Mesenchymal stem cell (in vitro differentiated cells and primary cell): ENCODE results near the gene SLC17A6.

ENCODE experiments used
- DNase-seq: peaks from one replicate; pipeline ENCODE4 v3.0.0-alpha.2; 2013
- H2AFZ ChIP-seq: one replicate; pipeline ENCODE4 v1.6.1; 2013; ENCODE audit warnings: low read depth, mild to moderate bottlenecking, control low read depth, inconsistent platforms, low read length, moderate library complexity
- H2AK5ac ChIP-seq: 2 replicates; pipeline ENCODE4 v1.6.1; 2013; ENCODE audit warnings: low read length, moderate library complexity, mild to moderate bottlenecking, inconsistent platforms; ENCODE audit not compliant: severe bottlenecking
- H2BK120ac ChIP-seq: one replicate; pipeline ENCODE4 v1.6.1; 2013; ENCODE audit warnings: low read depth, mild to moderate bottlenecking, inconsistent platforms, low read length, moderate library complexity
- H2BK12ac ChIP-seq, 2 experiments: one replicate each; pipeline ENCODE4 v1.6.1; 2013; ENCODE audit warnings: inconsistent platforms in 2 of 2, low read length in 2 of 2, mild to moderate bottlenecking in 2 of 2, moderate library complexity in 2 of 2, control low read depth in 1 of 2
- H2BK15ac ChIP-seq: one replicate; pipeline ENCODE4 v1.6.1; 2013; ENCODE audit warnings: mild to moderate bottlenecking, low read depth, inconsistent platforms; ENCODE audit not compliant: poor library complexity, severe bottlenecking
- H2BK5ac ChIP-seq: 2 replicates; pipeline ENCODE4 v1.6.1; 2013; ENCODE audit warnings: low read depth, mild to moderate bottlenecking, low read length, control low read depth, inconsistent platforms; ENCODE audit not compliant: poor library complexity, severe bottlenecking
- H3K14ac ChIP-seq, 2 experiments: one replicate each; pipeline ENCODE4 v1.6.1; 2013; ENCODE audit warnings: inconsistent platforms in 2 of 2, low read length in 2 of 2, control low read depth in 1 of 2, mild to moderate bottlenecking in 1 of 2, moderate library complexity in 1 of 2
- H3K18ac ChIP-seq, 2 experiments: one replicate each; pipeline ENCODE4 v1.6.1; 2013; ENCODE audit warnings: inconsistent platforms in 2 of 2, low read length in 2 of 2, control low read depth in 1 of 2, low read depth in 1 of 2, mild to moderate bottlenecking in 1 of 2
- H3K23ac ChIP-seq, 2 experiments: one replicate each; pipeline ENCODE4 v1.6.1; 2013; ENCODE audit warnings: inconsistent platforms in 2 of 2, low read length in 2 of 2, mild to moderate bottlenecking in 2 of 2, moderate library complexity in 2 of 2, control low read depth in 1 of 2
- H3K27ac ChIP-seq: 2 replicates; pipeline ENCODE4 v1.5.1; 2013; ENCODE audit warnings: mild to moderate bottlenecking, moderate library complexity, low read length, control low read depth, inconsistent platforms; ENCODE audit not compliant: poor library complexity, severe bottlenecking
- H3K27me3 ChIP-seq, 2 experiments: 2 replicates each; pipeline versions ENCODE4 v1.6.1 to v1.7.0; 2013; ENCODE audit warnings: low read length in 2 of 2, mild to moderate bottlenecking in 2 of 2, moderate library complexity in 2 of 2, control low read depth in 1 of 2, inconsistent platforms in 1 of 2; ENCODE audit not compliant: control insufficient read depth in 1 of 2, insufficient read depth in 1 of 2
- H3K36me3 ChIP-seq, 2 experiments: 2 replicates each; pipeline versions ENCODE4 v1.6.1 to v1.7.0; 2013; ENCODE audit warnings: low read length in 2 of 2, control low read depth in 1 of 2, inconsistent platforms in 1 of 2, low read depth in 1 of 2, mild to moderate bottlenecking in 1 of 2; ENCODE audit not compliant: insufficient read depth in 2 of 2, control insufficient read depth in 1 of 2
- H3K4ac ChIP-seq, 2 experiments: one replicate each; pipeline ENCODE4 v1.6.1; 2013; ENCODE audit warnings: inconsistent platforms in 2 of 2, low read length in 2 of 2, mild to moderate bottlenecking in 2 of 2, moderate library complexity in 2 of 2, control low read depth in 1 of 2, low read depth in 1 of 2
- H3K4me1 ChIP-seq: 2 replicates; pipeline ENCODE4 v1.6.1; 2013; ENCODE audit warnings: low read depth, low read length, control low read depth; ENCODE audit not compliant: control insufficient read depth, insufficient read depth
- H3K4me2 ChIP-seq: 2 replicates; pipeline ENCODE4 v1.6.1; 2013; ENCODE audit warnings: low read length, mild to moderate bottlenecking, inconsistent platforms; ENCODE audit not compliant: poor library complexity, severe bottlenecking
- H3K4me3 ChIP-seq, 2 experiments: 2 replicates each; pipeline versions ENCODE4 v1.5.1 to v1.7.0; 2013; ENCODE audit warnings: low read length in 2 of 2, mild to moderate bottlenecking in 2 of 2, control low read depth in 1 of 2, low read depth in 1 of 2; ENCODE audit not compliant: insufficient read depth in 1 of 2
- H3K79me1 ChIP-seq: replicated peaks from 2 replicates; pipeline ENCODE4 v1.6.1; 2013; ENCODE audit warnings: mild to moderate bottlenecking, control low read depth, low read length, inconsistent platforms; ENCODE audit not compliant: poor library complexity, severe bottlenecking
- H3K9ac ChIP-seq: 2 replicates; pipeline ENCODE4 v1.7.0; 2013; ENCODE audit warnings: mild to moderate bottlenecking, low read length, moderate library complexity
- H3K9me3 ChIP-seq: 2 replicates; pipeline ENCODE4 v1.7.0; 2013; ENCODE audit warnings: mild to moderate bottlenecking, low read length; ENCODE audit not compliant: control insufficient read depth
- H4K8ac ChIP-seq: one replicate; pipeline ENCODE4 v1.6.1; 2013; ENCODE audit warnings: inconsistent platforms, mild to moderate bottlenecking, low read length, moderate library complexity
- H4K91ac ChIP-seq: one replicate; pipeline ENCODE4 v1.6.1; 2013; ENCODE audit warnings: mild to moderate bottlenecking, low read length, inconsistent platforms
- WGBS: methylation state at CpG from one replicate; pipeline ENCODE4 v1.1.7; 2013; ENCODE audit warnings: mixed read lengths; 5-methylcytosine and 5-hydroxymethylcytosine counted together

The SLC17A6 gene

GRCh38 chr11:22331771-22332170 lies 6.4 kb upstream of the SLC17A6 start:
- H3K27me3 ChIP-seq = no peaks in the 10 kb centered on the region
- no peak overlapping the region for H2AK5ac ChIP-seq
- H3K4me1 ChIP-seq = no peaks in the 10 kb centered on the region
- H3K23ac ChIP-seq = no peak overlapping the region
- no peak overlapping the region for H3K27ac ChIP-seq
- no peak overlapping the region for H4K91ac ChIP-seq
- no peaks in the 10 kb centered on the region for H3K9me3 ChIP-seq
- no peak overlapping the region for H2BK12ac ChIP-seq
- no peak overlapping the region for H4K8ac ChIP-seq
- no peak overlapping the region for H3K18ac ChIP-seq
- no peak overlapping the region for H2BK15ac ChIP-seq
- no peaks in the 10 kb centered on the region for H3K79me1 ChIP-seq
- no peak overlapping the region for H3K4me2 ChIP-seq
- no peak overlapping the region for H3K4ac ChIP-seq
- no peak overlapping the region for H2AFZ ChIP-seq
- no peak overlapping the region for H3K14ac ChIP-seq
- H2BK5ac ChIP-seq = no peak overlapping the region
- no peak overlapping the region for H3K9ac ChIP-seq
- H3K36me3 ChIP-seq = no peaks in the 10 kb centered on the region
- no peak overlapping the region for H3K4me3 ChIP-seq
- DNase-seq = no peak
- H2BK120ac ChIP-seq = no peak overlapping the region
- no CpG with 5 or more reads among the region's 4 CpGs for WGBS

- Histone ChIP-seq H3K9me3 (no peaks in the 10 kb centered on the region), H3K23ac (no peak overlapping the region), H2BK5ac (no peak overlapping the region), H3K9ac (no peak overlapping the region), H2BK120ac (no peak overlapping the region), H3K79me1 (no peaks in the 10 kb centered on the region), H2BK12ac (no peak overlapping the region), H3K4ac (no peak overlapping the region), H3K4me1 (no peaks in the 10 kb centered on the region), H3K27ac (no peak overlapping the region), H3K36me3 (no peaks in the 10 kb centered on the region), H3K18ac (no peak overlapping the region), H2AFZ (no peak overlapping the region), H2BK15ac (no peak overlapping the region), H4K91ac (no peak overlapping the region), H3K27me3 (peaks cover 36 to 40% of the 10 kb centered on the region in 2 experiments), H4K8ac (no peak overlapping the region), H2AK5ac (no peak overlapping the region), H3K14ac (no peak overlapping the region), H3K4me2 (no peak overlapping the region), H3K4me3 (no peak overlapping the region)
- DNase-seq = no peak
Measured at GRCh38 chr11:22336587-22336986, 1.6 kb upstream of the SLC17A6 start.

GRCh38 chr11:22339611-22340010 lies 1.4 kb downstream of the SLC17A6 start:
- Histone ChIP-seq H3K27me3 (peaks cover 65 to 71% of the 10 kb centered on the region in 2 experiments), H3K4me2 (no peak overlapping the region), H3K79me1 (no peaks in the 10 kb centered on the region), H3K9ac (no peak overlapping the region), H3K4ac (no peak overlapping the region), H3K14ac (no peak overlapping the region), H3K23ac (no peak overlapping the region), H3K4me1 (no peaks in the 10 kb centered on the region), H2BK5ac (no peak overlapping the region), H3K36me3 (no peaks in the 10 kb centered on the region), H2AK5ac (no peak overlapping the region), H2BK120ac (no peak overlapping the region), H3K27ac (no peak overlapping the region), H4K91ac (no peak overlapping the region), H3K18ac (no peak overlapping the region), H2BK12ac (no peak overlapping the region), H3K4me3 (no peak overlapping the region), H4K8ac (no peak overlapping the region), H2BK15ac (no peak overlapping the region), H3K9me3 (no peaks in the 10 kb centered on the region), H2AFZ (no peak overlapping the region)
- 27% methylated on average over 9 of the region's 9 CpGs for WGBS
- DNase-seq = no peak

- no peak overlapping the region for H4K8ac ChIP-seq
- no peak overlapping the region for H3K9ac ChIP-seq
- H2AK5ac ChIP-seq = no peak overlapping the region
- H3K18ac ChIP-seq = no peak overlapping the region
- H3K23ac ChIP-seq = no peak overlapping the region
- WGBS = 27% methylated on average over 3 of the region's 6 CpGs
- no peak overlapping the region for H3K4ac ChIP-seq
- no peak overlapping the region for H2BK120ac ChIP-seq
- no peak overlapping the region for H3K27ac ChIP-seq
- H2BK12ac ChIP-seq = no peak overlapping the region
- no peaks in the 10 kb centered on the region for H3K4me1 ChIP-seq
- H2AFZ ChIP-seq = no peak overlapping the region
- H3K14ac ChIP-seq = no peak overlapping the region
- no peak overlapping the region for H3K4me3 ChIP-seq
- H3K79me1 ChIP-seq = no peaks in the 10 kb centered on the region
- H2BK5ac ChIP-seq = no peak overlapping the region
- no peak overlapping the region for H4K91ac ChIP-seq
- no peaks in the 10 kb centered on the region for H3K36me3 ChIP-seq
- peaks cover 65 to 76% of the 10 kb centered on the region in 2 experiments for H3K27me3 ChIP-seq
- no peak overlapping the region for H3K4me2 ChIP-seq
- no peak for DNase-seq
- no peaks in the 10 kb centered on the region for H3K9me3 ChIP-seq
- H2BK15ac ChIP-seq = no peak overlapping the region
Measured at GRCh38 chr11:22340235-22340634, 2.1 kb downstream of the SLC17A6 start.
